GM12878 (cell line): Measurements from ENCODE around the gene PPIG. TPM values are rescaled to one million over a fixed set of nuclear protein-coding genes. Genes with fewer than 3 reads are reported as not detected.
A peak's percentile ranks its signal among the peaks of the same experiment; 100 is the strongest.

ENCODE experiments used
- ATAC-seq: fragments of 200-7000 bp; cut with Tn5 transposase; 3 replicates; pipeline ENCODE4 v1.9.1; 2020; ENCODE audit warnings: mild to moderate bottlenecking, moderate library complexity
- BruUV-seq: library from RNA; stranded (reverse); fragments of 400-500 nt; replicated peaks from 2 replicates; lab custom pipeline; 2021; lab: Mats Ljungman, UMichigan
- CTCF ChIA-PET: fragments of 300-600 bp; sonication (Branson Sonifier 250); formaldehyde crosslinking; extraction: SDS; loops from one replicate; lab custom pipeline; 2021; ENCODE audit warnings: inconsistent platforms; lab: Yijun Ruan, JAX
- POLR2A ChIA-PET: fragments of 350-600 bp; formaldehyde crosslinking; extraction: SDS; loops from one replicate; lab custom pipeline; 2021; ENCODE audit warnings: inconsistent platforms; lab: Charles Lee
- RAD21 ChIA-PET: fragments of 300-600 bp; sonication (Branson Sonifier 250); formaldehyde crosslinking; loops from one replicate; lab custom pipeline; 2023; ENCODE audit warnings: antibody characterized with exemption; ENCODE audit not compliant: unreplicated experiment; lab: Charles Lee
- SMC1A ChIA-PET: fragments of 300-600 bp; sonication (Branson Sonifier 250); formaldehyde crosslinking; loops from one replicate; lab custom pipeline; 2023; ENCODE audit not compliant: unreplicated experiment, uncharacterized antibody; lab: Charles Lee
- DNase-seq: peaks from one replicate; pipeline ENCODE4 v3.0.0-alpha.2; 2011; ENCODE audit warnings: low read depth, low spot score
- FAIRE-seq: peaks from 3 replicates; lab custom pipeline; 2011; peaks lifted over from hg19 to GRCh38; lab: Jason Lieb, UNC
- H2AFZ ChIP-seq: 2 replicates; pipeline ENCODE4 v1.6.0; 2011; ENCODE audit warnings: low read depth, low read length, control low read depth; ENCODE audit not compliant: control insufficient read depth
- H3K27ac ChIP-seq: 2 replicates; pipeline ENCODE4 v1.5.1; 2011; ENCODE audit warnings: control low read depth; ENCODE audit not compliant: control insufficient read depth, insufficient read depth
- H3K27me3 ChIP-seq, 2 experiments: replicated peaks in 1 of 2; 2 replicates each; pipeline versions ENCODE4 v1.6.0 to v1.6.1; 2011; ENCODE audit warnings: low read length in 1 of 2; ENCODE audit not compliant: control insufficient read depth in 2 of 2, insufficient read depth in 2 of 2
- H3K36me3 ChIP-seq, 2 experiments: 2 replicates each; pipeline ENCODE4 v1.5.1; 2011; ENCODE audit warnings: low read length in 1 of 2; ENCODE audit not compliant: control insufficient read depth in 2 of 2, insufficient read depth in 2 of 2
- H3K4me1 ChIP-seq: 2 replicates; pipeline ENCODE4 v1.6.1; 2011; ENCODE audit warnings: mild to moderate bottlenecking, low read length, moderate library complexity, mixed read lengths; ENCODE audit not compliant: control insufficient read depth, insufficient read depth
- H3K4me2 ChIP-seq: 2 replicates; pipeline ENCODE4 v1.6.0; 2011; ENCODE audit warnings: control low read depth; ENCODE audit not compliant: control insufficient read depth, insufficient read depth
- H3K4me3 ChIP-seq: fragments of 200-600 bp; sonication (generic); 2 replicates; pipeline ENCODE4 v1.5.1; 2016
- H3K79me2 ChIP-seq: 2 replicates; pipeline ENCODE4 v1.6.0; 2011; ENCODE audit warnings: low read length; ENCODE audit not compliant: control insufficient read depth, insufficient read depth
- H3K9ac ChIP-seq: 2 replicates; pipeline ENCODE4 v1.8.0; 2011; ENCODE audit warnings: low read length, control low read depth, mixed read lengths; ENCODE audit not compliant: control insufficient read depth, insufficient read depth
- H3K9me3 ChIP-seq: replicated peaks from 3 replicates; pipeline ENCODE4 v1.5.1; 2011; ENCODE audit warnings: mild to moderate bottlenecking, low read length; ENCODE audit not compliant: control insufficient read depth, insufficient read depth
- H4K20me1 ChIP-seq: 2 replicates; pipeline ENCODE4 v1.6.0; 2011; ENCODE audit not compliant: control insufficient read depth, insufficient read depth
- NKRF ChIP-seq: fragments of 450-650 bp; conservative IDR thresholded peaks from 2 replicates; pipeline ENCODE4 v1.6.1; 2017; ENCODE audit warnings: mild to moderate bottlenecking, moderate library complexity
- ZBTB40 ChIP-seq: fragments of 450-650 bp; IDR thresholded peaks from 2 replicates; pipeline ENCODE4 v1.6.1; 2016; ENCODE audit warnings: mild to moderate bottlenecking, moderate library complexity, borderline replicate concordance
- WGBS: methylation state at CpG from one replicate; pipeline ENCODE4 v1.1.6; 2016; ENCODE audit warnings: low lambda C conversion rate; ENCODE audit not compliant: insufficient replicate concordance, insufficient coverage; ENCODE audit errors: missing lambda C conversion rate; 5-methylcytosine and 5-hydroxymethylcytosine counted together
- in situ Hi-C: fragments of 300-500 bp; cut with MboI; formaldehyde crosslinking; loops from 9 replicates; pipeline ENCODE4 v1.14.3; 2018; ENCODE audit warnings: mixed read lengths
- intact Hi-C: fragments of 100-400 bp; cut with micrococcal nuclease; formaldehyde crosslinking; loops from one replicate; pipeline ENCODE4 v1.14.2; 2022; ENCODE audit not compliant: unreplicated experiment
- polyA plus RNA-seq, 11 experiments: library from polyadenylated mRNA; depleted of rRNA in 4 of 11; unstranded in 6 of 11; stranded (reverse) in 5 of 11; fragments of >200 nt; fragmentation: Nextera tagmentation in 4 of 11; fragmentation: Illumina TruSeq in 1 of 11; extraction: Ambion mirVana in 4 of 11; extraction: Trizol in 1 of 11; gene quantifications; 1 replicate in 1 of 11; 2 replicates in 10 of 11; pipeline versions ENCODE4 v1.2.1 to v1.2.3, GENCODE V29; 2011 to 2016; ENCODE audit warnings: inconsistent platforms in 2 of 11, missing spikeins in 2 of 11, low read depth in 1 of 11
- total RNA-seq, 4 experiments: library from RNA; depleted of rRNA in 3 of 4; stranded (reverse); fragments of >200 nt in 3 of 4; fragmentation: Illumina TruSeq in 1 of 4; extraction: Trizol in 1 of 4; gene quantifications; 2 replicates each; pipeline versions ENCODE4 v1.2.1 to v1.2.3, GENCODE V29; 2013 to 2021

The PPIG gene
- total and polyA plus RNA-seq, 10 of the 15 experiments (the other 5 are each of a cell fraction or from before 2014, with no cell fraction given), result 22.3 to 147 (median 95.2) TPM

DNA sequence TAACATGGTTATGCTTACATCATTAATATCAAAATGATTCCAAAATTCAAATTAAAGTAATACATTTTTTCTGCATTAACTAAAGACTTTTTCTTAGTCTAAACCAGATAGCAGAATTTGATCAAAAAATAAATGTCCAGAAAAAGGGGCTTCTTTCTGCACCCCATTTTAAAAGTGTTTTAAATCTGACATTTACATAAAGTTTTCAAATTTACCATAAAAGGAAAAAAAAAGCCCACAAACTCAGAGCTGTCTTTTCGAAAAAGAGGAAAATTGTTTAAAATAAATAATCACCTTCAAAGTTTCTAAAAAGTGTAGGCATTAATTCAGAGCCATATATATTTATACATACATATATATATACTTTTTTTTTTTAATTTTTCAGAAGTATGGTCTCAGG, 12.0 kb upstream of the PPIG start:
- Histone ChIP-seq H3K9me3 (no peaks in the 10 kb centered on the region), H2AFZ (no peak overlapping the region), H3K9ac (peak overlapping the region; percentile 28), H3K4me3 (peak overlapping the region; percentile 50; the same call in 1 of the 2 replicates), H3K27ac (peak overlapping the region; percentile 39; the same call in 1 of the 2 replicates), H3K4me2 (peak overlapping the region; percentile 40), H3K79me2 (peaks cover 42% of the 10 kb centered on the region), H3K36me3 (peaks cover 0 to 7% of the 10 kb centered on the region in 2 experiments; a peak in 2 of 4 replicates), H3K4me1 (no peaks in the 10 kb centered on the region), H4K20me1 (no peaks in the 10 kb centered on the region), H3K27me3 (no peaks in the 10 kb centered on the region)
- ChIA-PET RAD21 (interaction anchor here (0.7 to 3.2 kb wide), 4 partner anchors 12 to 362 kb away, joined by 3 to 21 read pairs (median 4); partner anchors contain the start of gene PPIG), POLR2A (interaction anchor here (1.6 to 3.3 kb wide), 2 partner anchors 12 to 159 kb away, joined by 3 to 25 read pairs; partner anchors contain the start of gene PPIG), SMC1A (interaction anchor here (1.0 to 2.4 kb wide), 6 partner anchors 12 to 230 kb away, joined by 3 to 26 read pairs (median 4); partner anchors contain the start of gene PPIG), CTCF (interaction anchor here (1.1 to 2.9 kb wide), 4 partner anchors 12 to 252 kb away, joined by 3 to 17 read pairs (median 8); partner anchors contain the start of genes METTL5 and PPIG)
- 37% methylated on average over 1 of the region's 1 CpG for WGBS
- no peak for TF ChIP-seq NKRF
- peak; percentile 86 for TF ChIP-seq ZBTB40
- FAIRE-seq, result no peak
- no peak for ATAC-seq
- in situ Hi-C loops (no loop called here), intact Hi-C loops (no loop called here)
- no peak for DNase-seq
- no TSS peak for BruUV-seq
